ENCODE measurements around the gene WSB1. TPM values are rescaled to one million over a fixed set of nuclear protein-coding genes. Genes with fewer than 3 reads are reported as not detected.

Gene WSB1
- total and polyA plus RNA-seq, 2 experiments from 2014 or later: 101 to 108 TPM

DNA sequence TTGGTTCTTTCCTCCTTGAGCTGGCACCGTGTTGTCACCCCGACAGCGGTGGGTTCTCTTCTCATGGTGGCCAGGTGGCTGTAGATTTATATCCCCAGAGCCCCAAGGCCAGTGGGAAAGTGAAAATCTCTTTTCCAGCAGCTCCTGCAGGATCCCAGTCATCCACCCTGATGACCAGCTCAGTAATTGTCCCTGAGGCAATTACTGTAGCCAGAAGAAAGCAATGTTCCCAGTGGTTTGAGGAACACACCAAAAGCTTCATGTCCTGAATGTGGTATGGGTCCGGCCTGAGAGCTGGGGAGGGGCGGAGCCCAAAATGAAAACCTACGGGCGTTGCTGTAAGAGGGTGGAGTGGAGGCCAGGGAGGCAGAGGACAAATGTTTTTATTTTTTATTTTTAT lies 69.0 kb downstream of the WSB1 start (continued):
- TF ChIP-seq, protein P1, sequence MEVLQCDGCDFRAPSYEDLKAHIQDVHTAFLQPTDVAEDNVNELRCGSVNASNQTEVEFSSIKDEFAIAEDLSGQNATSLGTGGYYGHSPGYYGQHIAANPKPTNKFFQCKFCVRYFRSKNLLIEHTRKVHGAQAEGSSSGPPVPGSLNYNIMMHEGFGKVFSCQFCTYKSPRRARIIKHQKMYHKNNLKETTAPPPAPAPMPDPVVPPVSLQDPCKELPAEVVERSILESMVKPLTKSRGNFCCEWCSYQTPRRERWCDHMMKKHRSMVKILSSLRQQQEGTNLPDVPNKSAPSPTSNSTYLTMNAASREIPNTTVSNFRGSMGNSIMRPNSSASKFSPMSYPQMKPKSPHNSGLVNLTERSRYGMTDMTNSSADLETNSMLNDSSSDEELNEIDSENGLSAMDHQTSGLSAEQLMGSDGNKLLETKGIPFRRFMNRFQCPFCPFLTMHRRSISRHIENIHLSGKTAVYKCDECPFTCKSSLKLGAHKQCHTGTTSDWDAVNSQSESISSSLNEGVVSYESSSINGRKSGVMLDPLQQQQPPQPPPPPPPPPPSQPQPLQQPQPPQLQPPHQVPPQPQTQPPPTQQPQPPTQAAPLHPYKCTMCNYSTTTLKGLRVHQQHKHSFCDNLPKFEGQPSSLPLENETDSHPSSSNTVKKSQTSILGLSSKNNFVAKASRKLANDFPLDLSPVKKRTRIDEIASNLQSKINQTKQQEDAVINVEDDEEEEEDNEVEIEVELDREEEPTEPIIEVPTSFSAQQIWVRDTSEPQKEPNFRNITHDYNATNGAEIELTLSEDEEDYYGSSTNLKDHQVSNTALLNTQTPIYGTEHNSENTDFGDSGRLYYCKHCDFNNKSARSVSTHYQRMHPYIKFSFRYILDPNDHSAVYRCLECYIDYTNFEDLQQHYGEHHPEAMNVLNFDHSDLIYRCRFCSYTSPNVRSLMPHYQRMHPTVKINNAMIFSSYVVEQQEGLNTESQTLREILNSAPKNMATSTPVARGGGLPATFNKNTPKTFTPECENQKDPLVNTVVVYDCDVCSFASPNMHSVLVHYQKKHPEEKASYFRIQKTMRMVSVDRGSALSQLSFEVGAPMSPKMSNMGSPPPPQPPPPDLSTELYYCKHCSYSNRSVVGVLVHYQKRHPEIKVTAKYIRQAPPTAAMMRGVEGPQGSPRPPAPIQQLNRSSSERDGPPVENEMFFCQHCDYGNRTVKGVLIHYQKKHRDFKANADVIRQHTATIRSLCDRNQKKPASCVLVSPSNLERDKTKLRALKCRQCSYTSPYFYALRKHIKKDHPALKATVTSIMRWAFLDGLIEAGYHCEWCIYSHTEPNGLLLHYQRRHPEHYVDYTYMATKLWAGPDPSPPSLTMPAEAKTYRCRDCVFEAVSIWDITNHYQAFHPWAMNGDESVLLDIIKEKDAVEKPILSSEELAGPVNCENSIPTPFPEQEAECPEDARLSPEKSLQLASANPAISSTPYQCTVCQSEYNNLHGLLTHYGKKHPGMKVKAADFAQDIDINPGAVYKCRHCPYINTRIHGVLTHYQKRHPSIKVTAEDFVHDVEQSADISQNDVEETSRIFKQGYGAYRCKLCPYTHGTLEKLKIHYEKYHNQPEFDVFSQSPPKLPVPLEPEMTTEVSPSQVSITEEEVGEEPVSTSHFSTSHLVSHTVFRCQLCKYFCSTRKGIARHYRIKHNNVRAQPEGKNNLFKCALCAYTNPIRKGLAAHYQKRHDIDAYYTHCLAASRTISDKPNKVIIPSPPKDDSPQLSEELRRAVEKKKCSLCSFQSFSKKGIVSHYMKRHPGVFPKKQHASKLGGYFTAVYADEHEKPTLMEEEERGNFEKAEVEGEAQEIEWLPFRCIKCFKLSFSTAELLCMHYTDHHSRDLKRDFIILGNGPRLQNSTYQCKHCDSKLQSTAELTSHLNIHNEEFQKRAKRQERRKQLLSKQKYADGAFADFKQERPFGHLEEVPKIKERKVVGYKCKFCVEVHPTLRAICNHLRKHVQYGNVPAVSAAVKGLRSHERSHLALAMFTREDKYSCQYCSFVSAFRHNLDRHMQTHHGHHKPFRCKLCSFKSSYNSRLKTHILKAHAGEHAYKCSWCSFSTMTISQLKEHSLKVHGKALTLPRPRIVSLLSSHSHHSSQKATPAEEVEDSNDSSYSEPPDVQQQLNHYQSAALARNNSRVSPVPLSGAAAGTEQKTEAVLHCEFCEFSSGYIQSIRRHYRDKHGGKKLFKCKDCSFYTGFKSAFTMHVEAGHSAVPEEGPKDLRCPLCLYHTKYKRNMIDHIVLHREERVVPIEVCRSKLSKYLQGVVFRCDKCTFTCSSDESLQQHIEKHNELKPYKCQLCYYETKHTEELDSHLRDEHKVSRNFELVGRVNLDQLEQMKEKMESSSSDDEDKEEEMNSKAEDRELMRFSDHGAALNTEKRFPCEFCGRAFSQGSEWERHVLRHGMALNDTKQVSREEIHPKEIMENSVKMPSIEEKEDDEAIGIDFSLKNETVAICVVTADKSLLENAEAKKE (CRISPR knock-in tag; IDR thresholded peaks at IDR 0.05): no peak
- TF ChIP-seq ZNF331 (CRISPR knock-in tag; IDR thresholded peaks at IDR 0.05; ENCODE audit: low read depth): no peak
- TF ChIP-seq EZH2 (IDR thresholded peaks at IDR 0.05; ENCODE audit: low read depth, unreplicated experiment): no peak
- no peak for TF ChIP-seq JUNB (IDR thresholded peaks at IDR 0.05; ENCODE audit: unreplicated experiment)
- no peak for TF ChIP-seq CREB1 (CRISPR knock-in tag; IDR thresholded peaks at IDR 0.05; ENCODE audit: low read depth)
- no peak for TF ChIP-seq CTCF (conservative IDR thresholded peaks at IDR 0.05; ENCODE audit: low read depth in 2 of 2)
- TF ChIP-seq ZNF114 (CRISPR knock-in tag; IDR thresholded peaks at IDR 0.05): no peak
- no peak for TF ChIP-seq STAT1 (IDR thresholded peaks at IDR 0.05; ENCODE audit: unreplicated experiment)

GRCh38 chr17:27363326-27363725 lies 69.4 kb downstream of the WSB1 start:
- Histone ChIP-seq H3F3A (replicated peaks; ENCODE audit: low read depth) (no peaks in the 10 kb centered on the region), H3K4me3 (no peak overlapping the region), H3K9me2 (ENCODE audit: insufficient read depth) (no peaks in the 10 kb centered on the region), H3K36me3 (ENCODE audit: insufficient read depth) (no peaks in the 10 kb centered on the region), H3K4me1 (ENCODE audit: insufficient read depth) (no peaks in the 10 kb centered on the region), H4K20me1 (replicated peaks; ENCODE audit: insufficient read depth) (no peaks in the 10 kb centered on the region), H2AFZ (no peak overlapping the region), H3K27ac (ENCODE audit: low read depth) (no peak overlapping the region), H3K79me2 (replicated peaks; ENCODE audit: insufficient read depth) (no peaks in the 10 kb centered on the region), H3K27me3 (ENCODE audit: insufficient read depth) (no peaks in the 10 kb centered on the region), H3K4me2 (no peak overlapping the region)
- Mint-ChIP-seq H3K9me3 (no peaks in the 10 kb centered on the region), H3K4me3 (no peak overlapping the region), H3K27me3 (ENCODE audit: insufficient read depth, low read depth, poor library complexity) (peaks cover 7% of the 10 kb centered on the region), H3K4me1 (peaks cover 12% of the 10 kb centered on the region; the same call in 2 of the 3 replicates), H3K36me3 (ENCODE audit: low read depth) (no peaks in the 10 kb centered on the region), H3K27ac (no peak overlapping the region)
- DNase-seq (ENCODE audit: low spot score) (no peak), ATAC-seq (no peak)
- TF ChIP-seq, protein P2, sequence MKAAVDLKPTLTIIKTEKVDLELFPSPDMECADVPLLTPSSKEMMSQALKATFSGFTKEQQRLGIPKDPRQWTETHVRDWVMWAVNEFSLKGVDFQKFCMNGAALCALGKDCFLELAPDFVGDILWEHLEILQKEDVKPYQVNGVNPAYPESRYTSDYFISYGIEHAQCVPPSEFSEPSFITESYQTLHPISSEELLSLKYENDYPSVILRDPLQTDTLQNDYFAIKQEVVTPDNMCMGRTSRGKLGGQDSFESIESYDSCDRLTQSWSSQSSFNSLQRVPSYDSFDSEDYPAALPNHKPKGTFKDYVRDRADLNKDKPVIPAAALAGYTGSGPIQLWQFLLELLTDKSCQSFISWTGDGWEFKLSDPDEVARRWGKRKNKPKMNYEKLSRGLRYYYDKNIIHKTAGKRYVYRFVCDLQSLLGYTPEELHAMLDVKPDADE (IDR thresholded peaks at IDR 0.05): no peak
- TF ChIP-seq CTCF (conservative IDR thresholded peaks at IDR 0.05; ENCODE audit: low read depth in 2 of 2): no peak
- no peak for TF ChIP-seq EZH2 (IDR thresholded peaks at IDR 0.05; ENCODE audit: low read depth, unreplicated experiment)
- TF ChIP-seq, protein P3, sequence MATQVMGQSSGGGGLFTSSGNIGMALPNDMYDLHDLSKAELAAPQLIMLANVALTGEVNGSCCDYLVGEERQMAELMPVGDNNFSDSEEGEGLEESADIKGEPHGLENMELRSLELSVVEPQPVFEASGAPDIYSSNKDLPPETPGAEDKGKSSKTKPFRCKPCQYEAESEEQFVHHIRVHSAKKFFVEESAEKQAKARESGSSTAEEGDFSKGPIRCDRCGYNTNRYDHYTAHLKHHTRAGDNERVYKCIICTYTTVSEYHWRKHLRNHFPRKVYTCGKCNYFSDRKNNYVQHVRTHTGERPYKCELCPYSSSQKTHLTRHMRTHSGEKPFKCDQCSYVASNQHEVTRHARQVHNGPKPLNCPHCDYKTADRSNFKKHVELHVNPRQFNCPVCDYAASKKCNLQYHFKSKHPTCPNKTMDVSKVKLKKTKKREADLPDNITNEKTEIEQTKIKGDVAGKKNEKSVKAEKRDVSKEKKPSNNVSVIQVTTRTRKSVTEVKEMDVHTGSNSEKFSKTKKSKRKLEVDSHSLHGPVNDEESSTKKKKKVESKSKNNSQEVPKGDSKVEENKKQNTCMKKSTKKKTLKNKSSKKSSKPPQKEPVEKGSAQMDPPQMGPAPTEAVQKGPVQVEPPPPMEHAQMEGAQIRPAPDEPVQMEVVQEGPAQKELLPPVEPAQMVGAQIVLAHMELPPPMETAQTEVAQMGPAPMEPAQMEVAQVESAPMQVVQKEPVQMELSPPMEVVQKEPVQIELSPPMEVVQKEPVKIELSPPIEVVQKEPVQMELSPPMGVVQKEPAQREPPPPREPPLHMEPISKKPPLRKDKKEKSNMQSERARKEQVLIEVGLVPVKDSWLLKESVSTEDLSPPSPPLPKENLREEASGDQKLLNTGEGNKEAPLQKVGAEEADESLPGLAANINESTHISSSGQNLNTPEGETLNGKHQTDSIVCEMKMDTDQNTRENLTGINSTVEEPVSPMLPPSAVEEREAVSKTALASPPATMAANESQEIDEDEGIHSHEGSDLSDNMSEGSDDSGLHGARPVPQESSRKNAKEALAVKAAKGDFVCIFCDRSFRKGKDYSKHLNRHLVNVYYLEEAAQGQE (IDR thresholded peaks at IDR 0.05; ENCODE audit: unreplicated experiment): no peak

Data from GM23338 (cell line).